NCI-H2196 treated with DMSO at 0.1 percent for 48 hours (cell line): ENCODE measurements around the gene S100A2.

Experiments used
- DNase-seq: peaks from one replicate; lab custom pipeline; 2025; ENCODE audit not compliant: unreplicated experiment; lab: John Stamatoyannopoulos, UW

Gene S100A2

DNA sequence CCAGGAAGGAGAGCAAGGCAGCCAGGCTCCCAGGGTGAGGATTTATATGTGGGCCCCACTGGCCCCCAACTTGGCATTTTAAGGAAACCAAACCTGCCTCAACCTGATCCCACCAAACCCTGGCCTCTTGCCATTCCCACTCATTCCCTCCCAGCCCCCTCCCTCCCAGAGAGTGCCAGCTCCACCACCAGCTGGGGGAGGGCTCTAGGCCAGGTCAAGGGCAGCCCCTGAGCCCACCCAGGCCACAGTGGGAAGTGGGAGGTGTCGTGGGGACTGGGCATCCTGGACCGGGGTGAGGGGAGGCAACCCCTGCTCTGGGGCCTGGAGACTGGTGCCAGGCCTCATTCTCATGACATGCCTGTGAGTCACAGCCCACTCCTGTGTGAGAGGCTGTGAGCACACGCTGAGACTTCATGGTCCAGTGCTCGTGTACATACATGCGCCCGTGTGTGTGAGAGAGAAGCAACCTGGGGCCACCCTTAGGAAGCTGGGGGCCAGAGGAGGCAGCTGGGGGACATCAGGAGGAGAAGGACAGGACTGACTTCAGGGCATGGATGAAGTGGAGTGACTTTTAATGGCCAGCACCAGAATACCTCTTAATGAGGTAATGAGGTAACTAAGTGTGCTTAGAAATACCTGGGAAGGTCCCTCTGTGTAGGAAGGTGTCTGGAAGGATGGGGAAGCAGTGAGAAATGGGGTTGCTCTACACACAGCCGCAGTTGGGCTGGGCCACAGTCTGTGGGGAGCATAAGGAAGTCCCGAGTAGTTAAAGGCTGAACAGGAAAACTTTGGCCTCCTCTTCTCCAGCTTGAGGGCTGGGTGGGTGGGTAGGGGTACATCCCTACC lies at the start of gene S100A2:
S100A2 (minus strand) TSS at position 316 of the 846 bp plus-strand sequence. CDS start 1,967 bp downstream, outside the sequence.
- DNase-seq, result no peak

DNA sequence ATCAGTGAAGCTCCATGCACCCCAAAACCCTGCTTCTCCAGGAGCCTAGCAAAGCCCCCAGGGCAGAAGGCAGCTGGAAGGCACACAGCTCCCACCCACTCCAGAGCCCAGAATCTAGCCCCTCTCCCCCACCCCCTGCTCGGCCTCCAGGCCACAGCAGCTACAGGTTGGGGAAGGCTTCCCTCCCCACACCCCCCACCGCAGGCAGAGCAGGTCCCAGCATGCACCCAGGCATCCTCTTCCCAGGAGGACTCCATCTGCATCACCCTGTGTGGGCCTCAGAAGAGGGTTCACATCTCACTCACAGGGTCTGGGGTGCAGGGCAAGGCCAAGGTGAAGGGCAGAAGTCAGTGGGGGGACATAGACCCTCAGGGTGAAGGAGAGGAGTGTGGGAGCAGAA lies 49.8 kb upstream of the S100A2 start:
- no peak for DNase-seq

DNA sequence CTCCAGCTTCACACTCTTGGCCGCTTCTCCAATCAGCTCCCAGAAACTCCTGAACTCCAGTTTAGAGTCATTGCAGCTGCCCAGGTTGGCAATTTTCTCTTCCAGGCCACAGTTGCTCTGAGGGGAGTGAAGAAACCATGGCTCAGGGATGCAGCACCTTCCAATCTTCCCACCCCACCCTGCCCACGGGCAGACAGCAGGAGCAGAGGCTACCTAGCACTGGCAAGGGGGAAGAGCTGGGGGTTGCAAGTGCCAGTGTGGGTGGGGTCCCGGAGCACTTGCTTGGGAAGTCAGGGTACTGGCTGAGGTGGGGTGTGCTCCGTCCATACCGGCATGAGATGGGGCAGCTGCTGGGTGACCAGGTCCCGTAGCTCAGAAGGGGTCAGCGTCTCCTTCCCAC lies 49.3 kb upstream of the S100A2 start:
- no peak for DNase-seq

DNA sequence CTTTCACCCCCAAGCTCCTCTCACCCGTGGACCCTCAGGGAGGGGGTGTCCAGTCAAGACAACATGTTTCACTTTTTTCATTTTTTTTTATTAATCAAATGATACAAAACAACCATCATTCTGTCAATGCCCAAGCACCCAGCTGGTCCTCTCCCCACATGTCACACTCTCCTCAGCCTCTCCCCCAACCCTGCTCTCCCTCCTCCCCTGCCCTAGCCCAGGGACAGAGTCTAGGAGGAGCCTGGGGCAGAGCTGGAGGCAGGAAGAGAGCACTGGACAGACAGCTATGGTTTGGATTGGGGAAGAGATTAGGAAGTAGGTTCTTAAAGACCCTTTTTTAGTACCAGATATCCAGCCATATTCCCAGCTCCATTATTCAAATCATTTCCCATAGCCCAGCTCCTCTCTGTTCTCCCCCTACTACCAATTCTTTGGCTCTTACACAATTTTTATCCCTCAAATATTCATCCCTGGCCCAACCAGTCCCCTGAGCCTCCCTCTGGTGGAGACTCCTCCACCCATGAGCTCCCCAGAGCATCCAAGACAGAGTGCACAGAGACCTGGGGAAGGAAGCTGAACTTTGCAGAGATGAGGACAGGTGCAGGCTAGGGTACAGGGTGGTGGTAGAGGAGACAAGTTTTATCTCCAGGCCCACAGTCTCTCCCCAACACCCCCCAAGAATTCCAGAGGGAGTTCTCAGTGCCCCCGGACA lies 48.7 kb upstream of the S100A2 start:
- DNase-seq, result no peak

DNA sequence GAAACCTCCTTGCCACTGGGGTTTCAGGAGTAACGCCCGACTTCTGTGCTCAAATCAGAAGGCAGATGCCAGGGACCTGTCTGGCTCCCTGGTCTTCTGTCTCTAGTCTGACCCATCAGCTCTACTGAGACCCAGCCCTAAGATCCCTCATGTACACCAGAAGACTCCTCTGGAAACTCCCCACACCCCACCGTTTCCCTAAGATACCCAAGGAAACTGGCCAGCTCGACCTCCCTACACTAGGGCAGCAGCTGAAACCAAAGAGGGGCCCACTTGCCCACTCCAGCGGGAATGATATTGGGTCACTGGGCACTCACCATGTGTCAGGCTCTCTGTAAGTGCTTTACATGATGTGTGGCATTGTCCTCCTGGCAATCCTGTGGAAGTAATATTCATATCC lies 47.8 kb upstream of the S100A2 start:
- DNase-seq, result no peak

DNA sequence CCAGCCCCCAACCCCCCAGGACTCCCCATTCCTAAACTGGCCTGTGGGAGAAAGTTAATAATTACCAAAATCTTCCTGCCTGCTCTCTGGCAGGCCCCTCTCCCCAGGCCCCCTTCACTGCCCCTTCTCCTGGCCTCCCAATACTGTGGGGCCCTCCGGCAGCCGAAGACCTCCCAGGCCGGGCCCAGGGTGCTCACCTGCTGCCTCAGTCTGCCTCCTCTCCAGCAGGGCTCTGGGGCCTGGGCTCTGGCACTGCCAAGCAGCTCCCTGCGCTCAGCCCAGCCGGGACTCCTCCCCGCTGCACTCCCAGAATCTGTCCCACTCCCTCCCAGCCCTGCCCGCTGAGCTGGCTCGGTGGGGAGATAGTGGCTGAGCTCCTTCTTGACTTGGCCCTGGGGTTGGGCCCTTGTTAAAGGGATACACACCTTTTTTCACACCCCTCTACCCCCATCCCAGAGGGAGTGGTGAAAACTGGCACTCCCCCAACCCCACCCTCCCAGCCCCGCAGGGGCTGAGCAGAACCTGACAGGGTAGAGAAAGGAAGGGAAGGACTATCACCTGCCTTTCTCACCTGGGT lies 47.2 kb upstream of the S100A2 start, which contains the start of gene S100A16:
S100A16 (minus strand) TSS at position 383 of the 577 bp plus-strand sequence. CDS start 4,986 bp downstream, outside the sequence.
- no peak for DNase-seq

DNA sequence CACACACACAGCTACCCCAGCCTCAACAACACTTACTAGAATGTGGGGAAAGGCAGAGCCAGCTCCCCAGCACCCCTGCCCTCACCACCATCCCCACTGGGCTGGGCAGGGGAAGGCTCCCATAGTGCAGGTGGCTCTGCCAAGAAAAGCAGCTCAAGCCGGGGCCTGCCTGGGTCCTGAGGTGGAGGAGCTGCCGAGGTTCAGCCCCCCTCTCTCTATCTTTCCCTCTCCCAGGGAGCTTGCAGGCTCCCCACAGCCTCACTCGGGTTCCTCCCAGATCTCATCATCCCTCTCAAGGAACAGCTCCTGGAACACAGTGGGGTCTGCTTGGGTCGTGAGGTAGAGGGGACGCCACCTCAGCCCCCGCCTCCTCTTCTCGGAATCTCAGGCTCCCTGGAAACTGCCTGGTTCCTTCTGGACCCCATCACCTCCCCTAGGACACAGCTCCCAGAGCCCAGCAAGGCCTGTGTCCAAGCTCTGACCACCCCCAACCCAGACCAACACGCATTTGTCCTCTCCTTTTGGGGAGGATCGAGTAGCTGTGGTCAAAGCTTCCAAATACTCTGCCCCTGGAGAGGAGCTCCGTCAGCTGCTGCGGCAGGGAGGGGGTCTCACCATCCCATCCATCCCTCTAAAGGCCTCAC lies 46.6 kb upstream of the S100A2 start:
- no peak for DNase-seq

DNA sequence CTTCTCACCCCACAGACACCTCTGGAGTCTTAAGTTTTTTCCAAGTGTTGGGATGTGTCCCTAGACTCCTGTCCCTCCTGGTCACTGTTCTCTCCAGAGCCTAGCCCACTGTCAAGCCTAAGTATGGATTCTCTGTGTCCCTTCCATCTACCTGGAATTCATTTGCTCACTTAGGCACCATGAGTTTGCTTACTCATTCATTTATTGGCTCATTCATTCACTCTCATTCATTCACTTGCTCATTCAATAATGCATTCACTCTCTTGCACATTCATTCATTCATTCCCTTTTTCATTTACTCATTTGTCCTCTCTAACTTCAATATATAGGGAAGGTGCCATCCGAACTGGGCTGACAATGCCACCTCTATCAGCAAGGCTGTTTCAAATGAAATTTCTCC lies 45.7 kb upstream of the S100A2 start:
- no peak for DNase-seq

DNA sequence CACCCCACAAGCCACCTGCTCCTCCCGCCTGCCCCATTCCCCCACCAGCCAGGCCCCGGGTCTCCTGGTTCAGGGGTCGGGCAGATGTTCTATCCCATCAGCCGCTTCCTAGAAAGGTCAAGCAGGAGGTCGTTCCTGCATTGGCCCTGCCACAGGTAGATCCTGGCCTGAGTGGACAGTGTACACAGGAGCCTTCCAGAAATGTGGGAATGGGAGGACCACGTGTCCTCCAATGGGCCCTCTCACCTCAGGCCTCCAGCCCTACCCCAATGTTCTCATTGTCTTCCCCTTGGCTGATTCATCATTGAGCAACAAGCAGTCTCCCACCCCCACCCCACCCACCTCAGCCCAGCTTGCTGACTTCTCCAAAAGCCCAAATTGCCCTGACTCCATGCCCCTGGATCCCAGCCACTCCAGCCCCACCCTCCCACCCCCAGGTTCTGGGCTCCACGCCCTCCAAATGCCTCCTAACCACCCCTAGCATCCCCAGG lies 45.2 kb upstream of the S100A2 start:
- DNase-seq, result no peak

DNA sequence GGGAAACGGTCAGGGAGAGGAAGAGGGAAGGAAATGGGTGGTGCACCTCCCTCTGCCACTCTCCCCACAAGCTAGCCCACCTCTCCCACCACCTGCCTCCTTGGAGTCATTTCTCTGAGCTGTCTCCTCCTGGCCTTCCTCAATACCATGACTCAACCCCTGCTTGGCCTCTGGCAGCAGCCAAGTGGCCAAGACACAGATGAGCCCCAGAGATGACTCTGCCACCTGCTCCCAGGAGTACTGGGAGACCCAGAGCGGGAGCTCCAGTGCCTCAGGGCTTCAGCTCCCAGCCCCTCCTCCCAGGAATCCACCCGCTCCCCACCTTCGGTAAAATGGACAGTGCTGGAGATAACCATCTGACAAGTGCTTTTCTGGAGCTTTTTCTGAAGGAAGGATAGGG lies 44.7 kb upstream of the S100A2 start:
- DNase-seq, result no peak

DNA sequence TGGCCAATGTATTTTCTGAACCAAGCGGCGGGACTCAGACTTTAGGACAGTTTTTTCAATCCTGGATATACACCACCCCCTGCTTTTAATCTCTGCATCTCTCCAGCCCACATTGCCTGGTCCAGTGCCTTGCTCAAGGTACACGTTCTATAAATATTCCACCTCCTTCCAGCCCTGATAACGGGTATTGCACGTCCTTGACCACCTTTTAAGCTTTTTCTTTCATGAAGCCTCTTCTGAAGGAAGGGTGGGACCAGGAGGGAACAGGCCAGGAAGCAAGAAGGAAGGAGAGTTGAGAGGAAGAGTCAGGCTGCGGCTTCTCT lies 43.9 kb upstream of the S100A2 start:
- no peak for DNase-seq

DNA sequence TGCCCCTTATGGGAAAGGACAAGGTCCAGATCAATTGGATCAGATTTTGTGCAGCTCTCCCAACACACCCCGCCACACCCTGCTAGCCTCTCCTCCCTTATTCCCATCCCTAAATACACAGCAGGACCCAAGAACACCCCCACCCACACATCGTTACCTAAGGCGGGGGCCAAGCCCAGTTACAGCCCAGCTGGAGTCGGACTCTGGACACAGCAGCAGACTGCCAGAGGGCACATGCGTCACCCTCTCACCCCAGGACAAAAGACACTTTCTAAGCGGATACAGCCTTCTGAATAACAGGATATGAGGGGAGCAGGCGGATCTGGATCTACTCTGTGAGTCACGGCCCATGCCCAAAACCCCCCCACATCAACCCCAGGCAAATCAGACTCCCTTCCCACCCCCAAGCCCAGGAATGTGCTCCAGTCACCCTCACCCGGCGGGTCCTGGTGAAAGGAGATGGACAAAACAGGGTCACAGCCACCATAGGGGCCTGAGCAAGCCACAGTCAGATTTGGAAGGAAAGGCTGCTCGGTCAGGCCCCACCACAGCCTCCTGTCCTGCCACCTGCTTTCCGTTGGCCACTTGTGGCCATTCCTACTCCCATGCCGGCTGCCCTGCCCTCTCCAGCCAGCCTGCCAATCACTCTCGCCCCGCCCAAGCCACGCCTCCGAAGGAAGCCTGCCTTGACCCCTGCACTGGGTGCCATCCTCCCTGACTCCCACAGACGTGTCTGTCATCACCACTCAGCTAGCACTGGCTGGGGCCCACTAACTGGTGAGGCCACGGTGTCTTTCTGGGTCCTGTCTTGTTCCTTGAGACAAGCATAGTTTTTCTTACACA lies 43.3 kb upstream of the S100A2 start:
- DNase-seq, result no peak

DNA sequence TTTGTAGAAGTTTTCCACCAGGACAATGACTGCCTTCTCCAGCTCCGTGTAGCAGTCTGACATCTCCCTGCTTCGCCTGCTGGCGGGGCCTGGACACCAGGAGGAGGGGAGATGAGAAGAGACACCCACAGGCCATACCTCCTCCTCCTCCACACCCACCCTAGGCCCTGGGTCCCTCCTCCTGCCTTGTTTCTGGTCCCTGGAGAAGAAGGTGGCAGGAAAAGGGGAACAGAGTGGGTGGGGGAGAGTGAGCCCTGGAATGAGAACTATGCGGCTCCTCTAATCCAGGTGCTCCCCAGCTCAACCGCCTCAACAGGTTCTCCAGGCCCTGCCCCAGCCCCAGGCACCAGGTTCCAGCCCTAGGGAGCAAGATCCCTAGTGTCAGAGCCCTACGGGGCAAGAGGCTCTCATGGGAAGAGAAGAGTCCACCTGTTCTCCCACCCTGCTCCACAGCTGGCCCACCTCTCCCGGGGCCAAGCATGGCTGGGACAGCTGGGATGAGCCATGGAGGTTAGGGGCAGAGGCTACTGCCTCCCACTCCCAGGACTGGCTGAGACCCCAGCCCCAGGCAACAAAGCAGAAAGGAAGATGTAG lies 42.5 kb upstream of the S100A2 start:
- no peak for DNase-seq

DNA sequence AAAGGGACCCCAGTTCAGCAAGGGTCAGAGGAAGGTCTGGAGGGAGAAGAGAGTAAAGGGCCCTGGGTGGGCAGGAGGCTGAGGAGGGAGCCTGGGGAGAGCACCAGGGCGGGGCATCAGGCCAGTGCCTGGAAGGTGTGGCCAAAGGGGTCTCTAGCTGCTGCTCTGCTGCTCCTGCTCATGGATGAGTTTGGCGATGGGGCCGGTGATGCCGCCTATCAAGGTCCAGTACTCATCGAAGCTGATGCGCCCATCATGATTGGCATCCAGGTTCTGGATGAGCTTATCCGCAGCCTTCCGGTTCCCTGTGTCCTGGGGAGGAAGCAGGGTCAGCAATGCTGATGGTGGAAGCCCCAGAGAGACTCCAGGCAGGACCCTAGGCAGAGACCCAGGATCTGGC lies 41.7 kb upstream of the S100A2 start:
- DNase-seq, result no peak

DNA sequence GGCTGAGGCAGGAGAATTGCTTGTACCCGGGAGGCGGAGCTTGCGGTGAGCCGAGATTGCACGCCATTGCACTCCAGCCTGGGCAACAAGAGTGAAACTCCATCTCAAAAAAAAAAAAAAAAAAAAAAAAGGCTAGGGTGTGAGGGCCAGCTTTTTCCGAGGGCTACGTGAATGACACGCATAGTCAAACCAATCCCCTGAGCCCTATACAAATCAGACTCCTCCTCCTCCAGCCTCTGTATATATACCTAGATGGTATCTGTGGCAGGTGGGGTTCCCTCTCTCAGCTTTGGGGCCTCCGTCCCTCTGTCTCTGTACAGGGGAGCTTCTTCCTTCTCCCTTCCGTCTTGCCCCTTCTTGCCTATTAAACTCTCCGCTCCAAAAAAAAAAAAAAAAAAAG lies 40.5 kb upstream of the S100A2 start:
- no peak for DNase-seq

DNA sequence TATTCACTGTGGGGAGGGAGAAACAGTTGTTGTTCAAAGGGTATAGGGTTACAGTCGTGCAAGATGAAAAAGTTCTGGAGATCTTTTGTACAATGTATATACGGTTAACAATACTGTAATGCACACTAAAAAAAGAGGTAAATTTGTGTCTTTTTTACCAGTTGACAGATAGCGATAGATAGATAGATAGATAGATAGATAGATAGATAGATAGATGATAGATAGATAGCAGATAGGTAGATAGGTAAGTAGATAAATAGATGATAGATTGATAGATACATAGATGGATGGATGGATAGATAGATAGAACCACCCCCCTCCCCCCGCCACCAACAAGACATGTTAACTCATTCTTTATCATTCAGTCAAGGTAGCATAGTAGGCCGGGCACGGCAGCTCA lies 37.1 kb upstream of the S100A2 start:
- DNase-seq, result no peak

DNA sequence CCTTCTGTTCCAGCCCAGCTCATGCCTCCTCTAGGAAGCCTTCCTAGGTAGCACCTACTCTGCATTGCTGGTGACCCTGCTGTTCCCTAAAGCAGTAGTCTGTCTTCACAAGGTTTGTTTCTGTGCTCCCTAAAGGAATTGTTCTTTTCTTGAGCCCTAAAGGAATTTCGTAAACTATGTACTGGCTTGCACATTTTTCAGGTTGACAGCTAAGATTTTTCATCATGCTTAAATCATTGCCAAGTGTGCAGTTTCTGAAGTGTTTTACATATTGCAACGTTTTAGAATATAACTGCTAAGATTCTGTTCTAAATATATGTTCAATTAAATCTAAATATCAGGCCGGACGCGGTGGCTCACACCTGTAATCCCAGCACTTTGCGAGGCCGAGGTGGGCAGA lies 34.2 kb upstream of the S100A2 start:
- DNase-seq, result no peak

DNA sequence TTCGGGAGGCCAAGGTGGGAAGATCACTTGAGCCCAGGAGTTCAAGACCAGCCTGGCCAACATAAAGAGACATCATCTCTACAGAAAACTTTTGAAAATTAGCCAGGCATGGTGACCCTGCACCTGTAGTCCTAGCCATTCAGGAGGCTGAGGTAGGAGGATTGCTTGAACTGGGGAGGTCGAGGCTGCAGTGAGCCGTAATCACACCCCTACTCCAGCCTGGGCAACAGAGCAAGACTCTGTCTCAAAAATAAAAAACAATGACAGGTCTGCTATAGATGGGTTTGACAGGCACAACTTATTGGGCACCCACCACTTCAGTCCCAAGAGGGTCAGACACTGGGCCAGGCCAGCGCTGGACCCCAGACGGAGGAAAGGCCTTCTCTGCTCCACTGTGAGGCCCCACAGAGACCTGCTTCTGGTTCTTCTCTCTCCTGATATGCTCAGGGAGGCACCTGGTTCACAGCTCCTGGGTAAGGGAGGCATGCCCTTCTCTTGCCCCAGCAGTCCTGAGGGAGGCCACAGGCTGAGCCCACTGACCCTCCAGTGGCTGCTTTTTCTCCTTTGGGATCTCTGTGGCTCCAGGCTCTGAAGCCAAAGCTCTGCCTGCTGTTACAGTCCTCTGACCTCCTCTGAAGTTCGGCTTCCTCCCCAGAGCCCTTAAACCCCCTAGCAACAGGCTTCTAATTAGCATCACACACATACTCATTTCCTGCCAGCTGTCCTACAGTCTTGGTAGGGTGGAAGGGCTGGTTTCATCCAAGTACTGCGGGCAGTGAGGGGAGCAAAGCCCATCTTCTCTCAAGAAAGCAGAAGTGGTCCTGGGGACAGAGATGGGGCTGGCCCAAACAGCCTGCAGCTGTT lies 32.9 kb upstream of the S100A2 start:
- no peak for DNase-seq

DNA sequence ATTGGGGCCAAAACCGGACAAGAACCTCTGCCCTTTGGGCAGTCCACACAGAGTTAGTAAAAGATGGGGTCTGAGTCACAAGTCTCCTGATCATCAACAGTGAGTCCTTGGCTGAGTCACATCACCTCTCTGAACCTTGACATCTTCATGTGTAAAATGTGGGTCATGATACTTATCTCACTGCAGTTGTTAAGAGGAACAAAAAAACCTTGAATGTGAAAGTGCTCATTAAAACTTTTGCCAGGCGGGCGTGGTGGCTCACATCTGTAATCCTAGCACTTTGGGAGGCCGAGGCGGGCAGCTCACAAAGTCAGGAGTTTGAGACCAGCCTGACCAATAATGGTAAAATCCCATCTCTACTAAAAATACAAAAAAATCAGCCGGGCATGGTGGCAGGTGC lies 31.6 kb upstream of the S100A2 start:
- DNase-seq, result no peak
